PC-9 (cell line): ENCODE data around the gene RAB40AL. TPM values are rescaled to one million over a fixed set of nuclear protein-coding genes. Genes with fewer than 3 reads are reported as not detected.
"Not testable (repeated sequence)": the region's sequence is repeated elsewhere in the genome, so short reads cannot be mapped to it uniquely, and the experiment has no call there.

ENCODE experiments used
- BruUV-seq: library from RNA; stranded (reverse); fragments of 400-500 nt; replicated peaks from 2 replicates; lab custom pipeline; 2021; lab: Mats Ljungman, UMichigan
- CTCF ChIA-PET: fragments of 300-600 bp; sonication (Branson Sonifier 250); formaldehyde crosslinking; loops from one replicate; lab custom pipeline; 2022; ENCODE audit warnings: antibody characterized with exemption; lab: Charles Lee
- POLR2A ChIA-PET: fragments of 300-600 bp; sonication (Branson Sonifier 250); formaldehyde crosslinking; loops from one replicate; lab custom pipeline; 2022; ENCODE audit warnings: antibody characterized with exemption; ENCODE audit not compliant: unreplicated experiment; lab: Charles Lee
- DNase-seq, 2 experiments: peaks; one replicate each; pipeline versions ENCODE4 v3.0.0 to v3.0.0-alpha.2; 2015 to 2022; ENCODE audit warnings: mixed read lengths in 1 of 2
- H2AFZ ChIP-seq: fragments of 200-600 bp; sonication (generic); 2 replicates; pipeline ENCODE4 v1.8.1; 2017; ENCODE audit warnings: antibody characterized with exemption
- H3F3A ChIP-seq: fragments of 200-600 bp; sonication (generic); 2 replicates; pipeline ENCODE4 v1.8.1; 2017; ENCODE audit warnings: antibody characterized with exemption, mild to moderate bottlenecking, low read depth; ENCODE audit not compliant: insufficient read depth
- H3K27ac ChIP-seq: fragments of 200-600 bp; sonication (generic); 2 replicates; pipeline ENCODE4 v1.6.1; 2016; ENCODE audit warnings: mixed run types
- H3K27me3 ChIP-seq: fragments of 200-600 bp; sonication (generic); 2 replicates; pipeline ENCODE4 v1.6.1; 2016; ENCODE audit warnings: low read depth, mixed run types; ENCODE audit not compliant: insufficient read depth
- H3K36me3 ChIP-seq: fragments of 200-600 bp; sonication (generic); 2 replicates; pipeline ENCODE4 v1.6.1; 2016; ENCODE audit warnings: low read depth, mixed run types
- H3K4me1 ChIP-seq: fragments of 200-600 bp; sonication (generic); replicated peaks from 2 replicates; pipeline ENCODE4 v1.6.1; 2016; ENCODE audit warnings: mixed run types; ENCODE audit not compliant: insufficient read depth
- H3K4me2 ChIP-seq: fragments of 200-600 bp; sonication (generic); 2 replicates; pipeline ENCODE4 v1.6.1; 2017; ENCODE audit warnings: mixed run types
- H3K4me3 ChIP-seq: fragments of 200-600 bp; sonication (generic); 2 replicates; pipeline ENCODE4 v1.6.1; 2016; ENCODE audit warnings: mixed run types
- H3K79me2 ChIP-seq: fragments of 200-600 bp; sonication (generic); 2 replicates; pipeline ENCODE4 v1.6.1; 2017; ENCODE audit warnings: low read depth, mixed run types
- H3K9me2 ChIP-seq: fragments of 200-600 bp; sonication (generic); 2 replicates; pipeline ENCODE4 v1.8.1; 2017; ENCODE audit warnings: mild to moderate bottlenecking; ENCODE audit not compliant: insufficient read depth
- H3K9me3 ChIP-seq: fragments of 200-600 bp; sonication (generic); 2 replicates; pipeline ENCODE4 v1.8.1; 2016; ENCODE audit warnings: low read depth; ENCODE audit not compliant: insufficient read depth
- H4K20me1 ChIP-seq: fragments of 200-600 bp; sonication (generic); 2 replicates; pipeline ENCODE4 v1.8.1; 2017; ENCODE audit not compliant: insufficient read depth
- EZH2 ChIP-seq: fragments of 200-600 bp; sonication (generic); IDR thresholded peaks from 2 replicates; pipeline ENCODE4 v1.8.0; 2017; ENCODE audit warnings: antibody characterized with exemption, low read depth
- intact Hi-C: fragments of 100-400 bp; cut with micrococcal nuclease; formaldehyde crosslinking; loops from one replicate; pipeline ENCODE4 v1.10.0; 2022; ENCODE audit not compliant: unreplicated experiment
- total RNA-seq: library from RNA; stranded (reverse); gene quantifications from 2 replicates; pipeline ENCODE4 v1.2.3, GENCODE V29; 2021
- TF ChIP-seq, protein P1 (sequence below): fragments of 200-600 bp; sonication (generic); conservative IDR thresholded peaks from 2 replicates; pipeline ENCODE4 v1.6.1; 2017; ENCODE audit warnings: mixed run types, antibody characterized with exemption, mild to moderate bottlenecking, moderate library complexity

RAB40AL gene
- total RNA-seq, 1 experiment from 2014 or later, result 2.1 TPM

DNA sequence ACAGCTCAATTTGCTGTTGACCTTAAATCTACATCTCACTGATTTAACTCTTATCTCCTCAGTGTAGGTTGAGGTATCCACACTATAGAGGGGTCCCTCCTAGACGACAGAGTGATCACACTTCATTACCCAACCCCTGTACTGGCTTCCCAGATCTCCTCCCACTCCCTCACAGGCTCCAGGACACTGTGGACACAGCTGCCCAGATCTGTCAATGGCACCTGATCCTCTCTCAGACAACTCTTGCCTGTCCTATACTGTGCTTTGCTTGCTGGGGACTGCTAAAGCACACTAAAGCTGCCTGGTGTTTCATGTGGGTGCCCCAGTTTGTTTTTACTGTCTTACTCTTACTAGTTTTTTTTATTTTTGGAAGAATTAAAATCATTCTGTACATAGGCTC lies 27.9 kb downstream of the RAB40AL start:
- Histone ChIP-seq H3F3A (no peaks in the 10 kb centered on the region), H3K9me3 (no peaks in the 10 kb centered on the region; the same call in 1 of the 2 replicates), H3K4me1 (no peaks in the 10 kb centered on the region), H4K20me1 (no peaks in the 10 kb centered on the region), H3K4me3 (no peak overlapping the region), H3K79me2 (no peaks in the 10 kb centered on the region), H3K27me3 (no peaks in the 10 kb centered on the region), H3K36me3 (no peaks in the 10 kb centered on the region), H3K27ac (no peak overlapping the region), H3K4me2 (no peak overlapping the region), H2AFZ (no peak overlapping the region), H3K9me2 (no peaks in the 10 kb centered on the region)
- no peak for TF ChIP-seq EZH2
- TF ChIP-seq, protein P1, sequence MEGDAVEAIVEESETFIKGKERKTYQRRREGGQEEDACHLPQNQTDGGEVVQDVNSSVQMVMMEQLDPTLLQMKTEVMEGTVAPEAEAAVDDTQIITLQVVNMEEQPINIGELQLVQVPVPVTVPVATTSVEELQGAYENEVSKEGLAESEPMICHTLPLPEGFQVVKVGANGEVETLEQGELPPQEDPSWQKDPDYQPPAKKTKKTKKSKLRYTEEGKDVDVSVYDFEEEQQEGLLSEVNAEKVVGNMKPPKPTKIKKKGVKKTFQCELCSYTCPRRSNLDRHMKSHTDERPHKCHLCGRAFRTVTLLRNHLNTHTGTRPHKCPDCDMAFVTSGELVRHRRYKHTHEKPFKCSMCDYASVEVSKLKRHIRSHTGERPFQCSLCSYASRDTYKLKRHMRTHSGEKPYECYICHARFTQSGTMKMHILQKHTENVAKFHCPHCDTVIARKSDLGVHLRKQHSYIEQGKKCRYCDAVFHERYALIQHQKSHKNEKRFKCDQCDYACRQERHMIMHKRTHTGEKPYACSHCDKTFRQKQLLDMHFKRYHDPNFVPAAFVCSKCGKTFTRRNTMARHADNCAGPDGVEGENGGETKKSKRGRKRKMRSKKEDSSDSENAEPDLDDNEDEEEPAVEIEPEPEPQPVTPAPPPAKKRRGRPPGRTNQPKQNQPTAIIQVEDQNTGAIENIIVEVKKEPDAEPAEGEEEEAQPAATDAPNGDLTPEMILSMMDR, result no peak
- DNase-seq, result no peak
- POLR2A ChIA-PET, result interaction anchor here (0.6 kb wide), 1 partner anchor 78 kb away, joined by 3 read pairs; no protein-coding TSS in a partner anchor
- CTCF ChIA-PET, result no interaction called here
- intact Hi-C loops, result no loop called here
- BruUV-seq, result no TSS peak

DNA sequence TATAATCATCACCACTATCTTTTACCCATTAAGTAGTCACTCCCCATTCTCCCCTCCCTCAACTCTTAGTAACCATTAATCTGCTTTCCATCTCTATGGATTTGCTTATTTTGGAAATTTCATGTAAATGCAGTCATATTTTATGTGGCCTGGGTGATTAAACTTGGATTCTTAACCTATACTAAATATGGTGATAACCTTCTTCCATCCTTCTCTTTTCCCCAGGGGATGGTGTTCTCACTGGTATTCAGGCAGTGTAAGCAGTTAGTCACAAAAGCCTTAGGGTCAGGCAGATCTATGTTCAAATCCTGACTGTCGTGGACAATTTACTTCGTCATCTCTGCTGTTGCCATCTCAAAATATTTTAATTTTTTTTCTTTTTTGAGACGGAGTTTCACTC lies 29.6 kb downstream of the RAB40AL start:
- no peak overlapping the region for H3K4me3 ChIP-seq
- no peaks in the 10 kb centered on the region for H3K79me2 ChIP-seq
- TF ChIP-seq, protein P1, result no peak
- no peak for TF ChIP-seq EZH2
- CTCF ChIA-PET, result no interaction called here
- no peaks in the 10 kb centered on the region for H4K20me1 ChIP-seq
- no peak overlapping the region for H3K4me2 ChIP-seq
- H3K9me2 ChIP-seq, result no peaks in the 10 kb centered on the region
- no peak for DNase-seq
- peaks cover 2% of the 10 kb centered on the region for H3K9me3 ChIP-seq
- H3K27me3 ChIP-seq, result no peaks in the 10 kb centered on the region
- intact Hi-C loops, result no loop called here
- no peak overlapping the region for H2AFZ ChIP-seq
- POLR2A ChIA-PET, result no interaction called here
- H3F3A ChIP-seq, result no peaks in the 10 kb centered on the region
- BruUV-seq, result no TSS peak
- no peaks in the 10 kb centered on the region for H3K36me3 ChIP-seq
- no peak overlapping the region for H3K27ac ChIP-seq
- no peaks in the 10 kb centered on the region for H3K4me1 ChIP-seq

- BruUV-seq, result no TSS peak
- Histone ChIP-seq H3K79me2 (no peaks in the 10 kb centered on the region), H3K4me1 (no peaks in the 10 kb centered on the region), H3K4me3 (no peak overlapping the region), H3K9me2 (no peaks in the 10 kb centered on the region), H2AFZ (no peak overlapping the region), H3K9me3 (peaks cover 6% of the 10 kb centered on the region), H3K27me3 (no peaks in the 10 kb centered on the region), H3K4me2 (no peak overlapping the region), H3K27ac (no peak overlapping the region), H3F3A (no peaks in the 10 kb centered on the region), H3K36me3 (no peaks in the 10 kb centered on the region), H4K20me1 (no peaks in the 10 kb centered on the region)
- intact Hi-C loops, result no loop called here
- no peak for DNase-seq
- CTCF ChIA-PET, result no interaction called here
- TF ChIP-seq, protein P1, result no peak
- POLR2A ChIA-PET, result interaction anchor here (0.6 kb wide), 1 partner anchor 308 kb away, joined by 5 read pairs; no protein-coding TSS in a partner anchor
These were observed 31.1 kb downstream of the RAB40AL start for GRCh38 chrX:102968216-102968615.

DNA sequence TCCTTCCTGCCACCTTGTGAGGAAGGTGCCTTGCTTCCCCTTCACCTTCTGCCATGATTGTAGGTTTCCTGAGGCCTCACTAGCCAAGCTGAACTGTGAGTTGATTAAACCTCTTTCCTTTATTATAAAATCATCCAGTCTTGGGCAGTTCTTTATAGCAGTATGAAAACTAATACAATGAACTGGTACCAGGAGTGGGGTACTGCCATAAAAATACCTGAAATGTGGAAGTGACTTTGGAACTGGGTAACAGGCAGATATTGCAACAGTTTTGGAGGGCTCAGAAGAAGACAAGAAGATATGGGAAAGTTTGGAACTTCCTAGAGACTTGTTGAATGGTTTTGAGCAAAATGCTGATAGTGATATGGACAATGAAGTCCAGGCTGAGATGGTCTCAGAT lies 34.5 kb downstream of the RAB40AL start:
- H3K4me3 ChIP-seq, H3K79me2 ChIP-seq, H3K9me2 ChIP-seq, POLR2A ChIA-PET, H3K4me1 ChIP-seq, H4K20me1 ChIP-seq, H3F3A ChIP-seq, H3K27me3 ChIP-seq, H3K36me3 ChIP-seq, intact Hi-C loops, CTCF ChIA-PET, H2AFZ ChIP-seq, BruUV-seq, H3K4me2 ChIP-seq, DNase-seq, H3K27ac ChIP-seq, H3K9me3 ChIP-seq: not testable (repeated sequence)
